Adrenal gland (tissue), 12 donors: ENCODE results near the gene TIPARP. TPM values are rescaled to one million over a fixed set of nuclear protein-coding genes. Genes with fewer than 3 reads are reported as not detected.
"Not testable (repeated sequence)": the region's sequence is repeated elsewhere in the genome, so short reads cannot be mapped to it uniquely, and the experiment has no call there.

ENCODE experiments used
- DNase-seq, 7 donors: peaks; one replicate each; pipeline ENCODE4 v3.0.0-alpha.2; 2019 to 2020
- H3K27ac ChIP-seq, 5 donors: fragments of 200-600 bp; sonication (generic) in 4 of 5; 1 replicate in 3 of 5; 2 replicates in 2 of 5; pipeline versions ENCODE4 v1.5.1 to v1.8.0; 2016 to 2020; ENCODE audit warnings: mild to moderate bottlenecking in 1 of 5
- H3K27me3 ChIP-seq: fragments of 200-600 bp; 2 replicates; pipeline ENCODE4 v1.8.0; 2021
- H3K36me3 ChIP-seq, 2 donors: fragments of 200-600 bp; replicated peaks in 1 of 2; 1 replicate in 1 of 2; 2 replicates in 1 of 2; pipeline versions ENCODE4 v1.5.1 to v1.8.0; 2018 to 2022
- H3K4me1 ChIP-seq, 2 donors: fragments of 200-600 bp; replicated peaks in 1 of 2; 1 replicate in 1 of 2; 2 replicates in 1 of 2; pipeline versions ENCODE4 v1.5.1 to v1.8.0; 2018 to 2021
- H3K4me3 ChIP-seq, 4 donors: fragments of 200-600 bp; sonication (generic) in 3 of 4; one replicate each; pipeline ENCODE4 v1.5.1; 2016 to 2018
- H3K9me3 ChIP-seq, 3 donors: fragments of 200-600 bp; sonication (generic) in 1 of 3; replicated peaks in 1 of 3; 1 replicate in 2 of 3; 2 replicates in 1 of 3; pipeline versions ENCODE4 v1.5.1 to v1.8.0; 2016 to 2021
- POLR2A ChIP-seq, 2 donors: fragments of 450-650 bp; IDR thresholded peaks; one replicate each; pipeline ENCODE4 v1.6.1; 2017; ENCODE audit warnings: antibody characterized with exemption in 2 of 2, mild to moderate bottlenecking in 2 of 2, moderate library complexity in 1 of 2
- WGBS, 4 donors: extraction: QIAGEN DNeasy Blood & Tissue Kit in 2 of 4; methylation state at CpG; one replicate each; pipeline versions ENCODE4 v1.1.5 to v1.1.7; 2013 to 2017; 5-methylcytosine and 5-hydroxymethylcytosine counted together
- intact Hi-C, 2 donors: fragments of 100-400 bp; cut with DNase I; formaldehyde crosslinking; loops; one replicate each; pipeline versions ENCODE4 v1.14.1 to v1.15.0; 2022 to 2023
- polyA plus RNA-seq, 3 donors: library from polyadenylated mRNA; stranded (reverse); fragments of 200-250 nt in 2 of 3; fragments of 350-450 nt in 1 of 3; fragmentation: Illumina TruSeq in 1 of 3; extraction: RNeasy Lipid Tissue Mini Kit (QIAGEN cat#74804) in 1 of 3; gene quantifications; one replicate each; pipeline ENCODE4 v1.2.3, GENCODE V29; 2013 to 2014
- total RNA-seq, 9 donors: library from RNA; depleted of rRNA in 4 of 9; stranded (reverse); fragments of >200 nt in 4 of 9; fragments of 120-200 nt in 1 of 9; fragmentation: NEBNext Ultra II Directional in 1 of 9; extraction: Animal tissue kit (Norgen Biotek cat#: 25700) in 1 of 9; gene quantifications; one replicate each; pipeline versions ENCODE4 v1.1.0 to v1.2.4, GENCODE V29; 2013 to 2023
- TF ChIP-seq, protein P1 (sequence below), 6 experiments: fragments of 450-650 bp in 4 of 6; fragments of 200-600 bp in 2 of 6; sonication (generic) in 1 of 6; IDR thresholded peaks; 1 replicate in 5 of 6; 2 replicates in 1 of 6; pipeline versions ENCODE4 v1.5.1 to v1.8.0; 2016 to 2021; ENCODE audit warnings: antibody characterized with exemption in 6 of 6, mild to moderate bottlenecking in 2 of 6, moderate library complexity in 1 of 6
- donor health status: healthy with polysubstance abuse.
- donor health status: Bipolar disorder and iron deficiency.
- donor health status: DM: yes; HTN: yes; CAD: no.
- donor health status: DM: no; HTN: no; CAD: no.
- donor health status: DM: no; HTN: no; CAD: no.
- donor health status: DM: yes; HTN: yes; CAD: no.

TIPARP gene
- total and polyA plus RNA-seq, 12 donors, result 9.5 to 75.5 (median 18.2) TPM

DNA sequence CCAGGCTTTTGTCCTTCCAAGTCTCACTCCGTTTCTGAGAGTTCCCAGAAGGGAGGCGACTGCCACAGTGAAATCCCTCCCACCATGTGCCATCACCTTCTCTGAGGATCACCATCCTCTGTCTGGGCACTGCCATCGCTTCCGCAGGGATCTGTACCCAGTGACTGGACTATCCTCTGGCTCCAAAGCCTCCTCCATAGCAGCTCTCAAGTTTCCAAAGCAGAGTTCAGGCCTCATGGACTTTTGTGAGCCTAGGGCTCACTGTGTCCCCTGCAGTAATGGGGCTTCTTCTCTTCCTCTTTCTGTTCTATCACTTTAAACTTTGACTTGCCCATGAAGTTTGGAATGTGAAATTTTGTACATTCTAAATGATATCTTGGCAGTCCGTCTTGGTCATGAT, 63.9 kb downstream of the TIPARP start:
- H3K9me3 ChIP-seq, result no peaks in the 10 kb centered on the region
- intact Hi-C loops, result no loop called here
- H3K4me3 ChIP-seq, result no peak overlapping the region
- TF ChIP-seq, protein P1, sequence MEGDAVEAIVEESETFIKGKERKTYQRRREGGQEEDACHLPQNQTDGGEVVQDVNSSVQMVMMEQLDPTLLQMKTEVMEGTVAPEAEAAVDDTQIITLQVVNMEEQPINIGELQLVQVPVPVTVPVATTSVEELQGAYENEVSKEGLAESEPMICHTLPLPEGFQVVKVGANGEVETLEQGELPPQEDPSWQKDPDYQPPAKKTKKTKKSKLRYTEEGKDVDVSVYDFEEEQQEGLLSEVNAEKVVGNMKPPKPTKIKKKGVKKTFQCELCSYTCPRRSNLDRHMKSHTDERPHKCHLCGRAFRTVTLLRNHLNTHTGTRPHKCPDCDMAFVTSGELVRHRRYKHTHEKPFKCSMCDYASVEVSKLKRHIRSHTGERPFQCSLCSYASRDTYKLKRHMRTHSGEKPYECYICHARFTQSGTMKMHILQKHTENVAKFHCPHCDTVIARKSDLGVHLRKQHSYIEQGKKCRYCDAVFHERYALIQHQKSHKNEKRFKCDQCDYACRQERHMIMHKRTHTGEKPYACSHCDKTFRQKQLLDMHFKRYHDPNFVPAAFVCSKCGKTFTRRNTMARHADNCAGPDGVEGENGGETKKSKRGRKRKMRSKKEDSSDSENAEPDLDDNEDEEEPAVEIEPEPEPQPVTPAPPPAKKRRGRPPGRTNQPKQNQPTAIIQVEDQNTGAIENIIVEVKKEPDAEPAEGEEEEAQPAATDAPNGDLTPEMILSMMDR (IDR thresholded peaks at IDR 0.05), result no peak
- TF ChIP-seq POLR2A (IDR thresholded peaks at IDR 0.05), result no peak
- no peaks in the 10 kb centered on the region for H3K4me1 ChIP-seq
- no peaks in the 10 kb centered on the region for H3K27me3 ChIP-seq
- 72 to 88% (median 85%) methylated on average over 5 of the region's 5 CpGs for WGBS, 4 donors
- no peak for DNase-seq
- no peak overlapping the region for H3K27ac ChIP-seq
- no peaks in the 10 kb centered on the region for H3K36me3 ChIP-seq

DNA sequence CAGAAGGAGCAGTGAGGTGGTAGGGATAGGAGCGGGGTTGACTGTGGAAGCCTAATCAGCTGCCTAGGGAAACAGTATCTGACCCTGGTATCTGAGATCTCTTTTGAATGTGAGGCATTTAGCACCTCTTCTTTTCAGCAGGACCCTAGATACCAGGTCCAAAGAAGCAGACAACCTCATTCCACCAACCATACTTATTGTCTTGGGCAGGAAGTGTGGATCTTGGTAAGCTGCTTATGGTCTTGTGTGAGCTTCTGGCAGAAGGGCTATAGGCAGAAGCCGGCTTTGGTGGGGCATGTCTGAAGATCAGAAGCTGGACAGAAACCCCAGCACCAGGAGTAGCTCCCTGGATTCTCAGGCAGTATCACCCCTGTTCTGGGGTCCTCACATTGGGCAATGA, 65.6 kb downstream of the TIPARP start:
- H3K36me3 ChIP-seq, result no peaks in the 10 kb centered on the region
- no peaks in the 10 kb centered on the region for H3K4me1 ChIP-seq
- no peak overlapping the region for H3K27ac ChIP-seq
- 93 to 100% (median 97%) methylated on average over 1 to 2 of the region's 2 CpGs for WGBS, 4 donors
- TF ChIP-seq POLR2A (IDR thresholded peaks at IDR 0.05), result no peak
- TF ChIP-seq, protein P1 (IDR thresholded peaks at IDR 0.05), result no peak
- no peak for DNase-seq
- intact Hi-C loops, result no loop called here
- H3K4me3 ChIP-seq, result no peak overlapping the region
- H3K9me3 ChIP-seq, result no peaks in the 10 kb centered on the region
- H3K27me3 ChIP-seq, result no peaks in the 10 kb centered on the region

DNA sequence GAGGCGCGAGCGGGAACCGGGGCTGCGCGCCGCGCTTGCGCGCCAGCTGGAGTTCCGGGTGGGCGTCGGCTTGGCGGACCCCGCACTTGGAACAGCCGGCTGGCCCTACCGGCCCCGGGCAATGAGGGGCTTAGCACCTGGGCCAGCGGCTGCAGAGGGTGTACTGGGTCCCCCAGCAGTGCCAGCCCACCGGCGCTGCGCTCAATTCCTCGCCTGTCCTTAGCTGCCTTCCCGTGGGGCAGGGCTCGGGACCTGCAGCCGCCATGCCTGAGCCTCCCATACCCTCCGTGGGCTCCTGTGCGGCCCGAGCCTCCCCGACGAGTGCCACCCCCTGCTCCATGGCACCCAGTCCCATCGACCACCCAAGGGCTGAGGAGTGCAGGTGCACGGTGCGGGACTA, 66.2 kb downstream of the TIPARP start:
- DNase-seq, intact Hi-C loops: not testable (repeated sequence)
- 95 to 97% (median 97%) methylated on average over 13 to 34 of the region's 34 CpGs; no CpG with 5 or more reads in 1 of the 4 donors for WGBS, 4 donors

DNA sequence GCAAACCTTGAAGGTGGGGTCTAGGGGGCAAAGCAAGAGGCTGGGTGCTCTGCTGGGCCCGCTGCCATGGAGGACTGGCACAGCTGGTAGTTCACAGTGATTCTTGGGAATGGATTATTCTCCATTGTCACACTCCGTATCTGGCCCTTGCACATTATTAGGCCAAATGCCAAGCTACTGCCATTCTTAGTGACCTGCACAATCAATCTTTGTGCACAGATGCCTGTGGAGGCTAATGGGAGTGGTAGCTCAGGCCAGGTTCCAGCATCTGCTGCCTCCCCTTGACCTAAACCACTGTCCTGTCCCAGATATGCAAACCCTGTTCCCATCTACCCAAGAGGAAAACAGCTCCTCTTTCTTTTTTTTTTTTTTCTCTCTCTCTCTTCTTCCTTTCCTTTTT, 67.5 kb downstream of the TIPARP start:
- no peaks in the 10 kb centered on the region for H3K4me1 ChIP-seq
- no peak for DNase-seq
- H3K27ac ChIP-seq, result no peak overlapping the region
- H3K36me3 ChIP-seq, result no peaks in the 10 kb centered on the region
- H3K9me3 ChIP-seq, result no peaks in the 10 kb centered on the region
- H3K4me3 ChIP-seq, result no peak overlapping the region
- 33 to 89% (median 77%) methylated on average over 1 to 2 of the region's 2 CpGs for WGBS, 4 donors
- TF ChIP-seq, protein P1 (IDR thresholded peaks at IDR 0.05), result no peak
- TF ChIP-seq POLR2A (IDR thresholded peaks at IDR 0.05), result no peak
- intact Hi-C loops, result no loop called here
- H3K27me3 ChIP-seq, result no peaks in the 10 kb centered on the region

More for the DNA sequence above, 66.2 kb downstream of the TIPARP start:
- H3K27ac ChIP-seq, H3K36me3 ChIP-seq, H3K4me1 ChIP-seq, H3K27me3 ChIP-seq, H3K9me3 ChIP-seq, H3K4me3 ChIP-seq: not testable (repeated sequence)

DNA sequence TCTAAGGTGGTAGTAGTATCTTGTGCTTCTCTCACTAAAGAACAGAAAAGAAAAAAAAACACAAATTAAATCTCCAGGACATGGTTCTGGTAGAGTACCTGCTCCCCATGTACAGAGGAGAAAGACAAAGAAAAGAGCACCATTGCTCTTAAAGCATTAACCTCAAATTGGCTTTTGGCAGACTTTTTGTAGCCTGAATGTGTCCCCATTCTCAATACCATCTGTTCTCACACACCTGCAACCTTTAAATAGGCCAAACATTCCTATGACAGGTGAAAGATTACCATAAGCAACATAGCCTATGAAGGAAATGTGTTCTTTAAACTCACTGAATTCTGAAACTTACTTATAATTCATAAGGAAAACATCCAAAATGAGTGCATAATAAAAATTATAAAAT, 68.0 kb downstream of the TIPARP start:
- TF ChIP-seq, protein P1 (IDR thresholded peaks at IDR 0.05), result no peak
- TF ChIP-seq POLR2A (IDR thresholded peaks at IDR 0.05), result no peak
- no peaks in the 10 kb centered on the region for H3K4me1 ChIP-seq
- no peak overlapping the region for H3K4me3 ChIP-seq
- H3K27ac ChIP-seq, result no peak overlapping the region
- DNase-seq, result no peak
- no peaks in the 10 kb centered on the region for H3K36me3 ChIP-seq
- intact Hi-C loops, result no loop called here
- H3K27me3 ChIP-seq, result no peaks in the 10 kb centered on the region
- no peaks in the 10 kb centered on the region for H3K9me3 ChIP-seq
